GM18505 (cell line): Measurements from ENCODE around the gene ASIC3.

Experiments used
- ATAC-seq: cut with Tn5 transposase; IDR thresholded peaks from one replicate; pipeline ENCODE4 v1.9.1; 2021; ENCODE audit not compliant: unreplicated experiment
- POLR2A ChIP-seq: IDR thresholded peaks from 4 replicates; pipeline ENCODE4 v1.6.1; 2011; ENCODE audit warnings: borderline replicate concordance; ENCODE audit not compliant: insufficient read depth, insufficient read length; ENCODE audit errors: extremely low read depth

ASIC3 gene

GRCh38 chr7:151045967-151046366 lies 2.4 kb upstream of the ASIC3 start:
- no peak for TF ChIP-seq POLR2A

GRCh38 chr7:151046603-151047573 lies 1.4 kb upstream of the ASIC3 start:
- TF ChIP-seq POLR2A: no peak
- no peak for ATAC-seq

More at GRCh38 chr7:151045967-151046366, 2.4 kb upstream of the ASIC3 start:
- ATAC-seq: no peak

- no peak for ATAC-seq
- TF ChIP-seq POLR2A: no peak
Observed at GRCh38 chr7:151048911-151049463, 656 bp downstream of the ASIC3 start.

- ATAC-seq: no peak
- TF ChIP-seq POLR2A: no peak
Observed at GRCh38 chr7:151051108-151051507, 2.8 kb downstream of the ASIC3 start.

- no peak for TF ChIP-seq POLR2A
- no peak for ATAC-seq
Observed at GRCh38 chr7:151053096-151053495, 4.8 kb downstream of the ASIC3 start.

GRCh38 chr7:151053751-151054150 lies 5.4 kb downstream of the ASIC3 start:
- TF ChIP-seq POLR2A: no peak
- no peak for ATAC-seq

GRCh38 chr7:151056283-151056665 lies 7.9 kb downstream of the ASIC3 start:
- TF ChIP-seq POLR2A: no peak
- no peak for ATAC-seq

- no peak for TF ChIP-seq POLR2A
- no peak for ATAC-seq
Observed at GRCh38 chr7:151056666-151057505, 8.6 kb downstream of the ASIC3 start.

- TF ChIP-seq POLR2A: no peak
- peak; percentile 10 for ATAC-seq
Observed at GRCh38 chr7:151057506-151057988, 9.2 kb downstream of the ASIC3 start, which contains the start of gene CDK5. TSS of gene CDK5 (minus strand) at chr7:151057897. CDS start at chr7:151057848, 49 bp downstream.

GRCh38 chr7:151057989-151058780 lies 9.9 kb downstream of the ASIC3 start:
- TF ChIP-seq POLR2A: peak; percentile 70
- peak; percentile 86 for ATAC-seq

GRCh38 chr7:151058781-151059366 lies 10.5 kb downstream of the ASIC3 start:
- no peak for TF ChIP-seq POLR2A
- no peak for ATAC-seq

GRCh38 chr7:151059367-151060112 lies 11.2 kb downstream of the ASIC3 start, which contains the start of gene SLC4A2:
TSS of gene SLC4A2 (plus strand) at chr7:151059589. CDS start at chr7:151061988, 2,399 bp downstream.
- peak; percentile 37 for ATAC-seq
- TF ChIP-seq POLR2A: peak; percentile 67

- ATAC-seq: no peak
- no peak for TF ChIP-seq POLR2A
Observed at GRCh38 chr7:151060113-151060415, 11.7 kb downstream of the ASIC3 start.
